Naive thymus-derived CD4-positive, alpha-beta T cell (primary cell): ENCODE measurements around the gene VAV2. TPM values are rescaled to one million over a fixed set of nuclear protein-coding genes. Genes with fewer than 3 reads are reported as not detected.

ENCODE experiments used
- ATAC-seq: fragments of 150-1000 bp; cut with Tn5 transposase; 2 replicates; pipeline ENCODE4 v1.10.0; 2021; ENCODE audit warnings: mild to moderate bottlenecking, moderate library complexity
- CTCF ChIA-PET: fragments of 350-600 bp; sonication (Branson Sonifier 250); formaldehyde crosslinking; loops from one replicate; lab custom pipeline; 2021; ENCODE audit warnings: antibody characterized with exemption; lab: Charles Lee
- POLR2A ChIA-PET: fragments of 350-600 bp; sonication (Branson Sonifier 250); formaldehyde crosslinking; loops from one replicate; lab custom pipeline; 2021; ENCODE audit warnings: antibody characterized with exemption, inconsistent platforms; lab: Charles Lee
- DNase-seq, 9 donors: peaks; one replicate each; pipeline versions ENCODE4 v3.0.0 to v3.0.0-alpha.2; 2020 to 2022; ENCODE audit warnings: mixed read lengths in 1 of 9
- H3K27ac ChIP-seq: one replicate; pipeline ENCODE4 v1.7.0; 2013; ENCODE audit warnings: mild to moderate bottlenecking, low read depth, low read length, moderate library complexity
- H3K27me3 ChIP-seq, 2 donors: one replicate each; pipeline ENCODE4 v1.7.0; 2013; ENCODE audit warnings: low read length in 2 of 2, mild to moderate bottlenecking in 2 of 2, moderate library complexity in 2 of 2; ENCODE audit not compliant: control insufficient read depth in 2 of 2, insufficient read depth in 2 of 2
- H3K36me3 ChIP-seq, 3 experiments: 1 replicate in 2 of 3; 2 replicates in 1 of 3; pipeline ENCODE4 v1.7.0; 2013; ENCODE audit warnings: low read length in 3 of 3, mild to moderate bottlenecking in 3 of 3, moderate library complexity in 1 of 3; ENCODE audit not compliant: insufficient read depth in 3 of 3, control insufficient read depth in 2 of 3
- H3K4me1 ChIP-seq, 2 donors: one replicate each; pipeline ENCODE4 v1.7.0; 2013; ENCODE audit warnings: low read length in 2 of 2, mild to moderate bottlenecking in 2 of 2, moderate library complexity in 1 of 2; ENCODE audit not compliant: control insufficient read depth in 2 of 2, insufficient read depth in 2 of 2
- H3K4me3 ChIP-seq: 2 replicates; pipeline ENCODE4 v1.7.0; 2013; ENCODE audit warnings: mild to moderate bottlenecking, low read length
- H3K9me3 ChIP-seq, 3 experiments: 1 replicate in 2 of 3; 2 replicates in 1 of 3; pipeline ENCODE4 v1.7.0; 2013; ENCODE audit warnings: low read length in 3 of 3; ENCODE audit not compliant: control insufficient read depth in 2 of 3
- H3K27ac Mint-ChIP-seq, 9 donors: one replicate each; pipeline ENCODE4 v1.8.0; 2020 to 2022; ENCODE audit warnings: mixed read lengths in 9 of 9, mild to moderate bottlenecking in 8 of 9, moderate library complexity in 5 of 9, inconsistent platforms in 2 of 9
- H3K27me3 Mint-ChIP-seq, 5 donors: one replicate each; pipeline ENCODE4 v1.8.0; 2021 to 2022; ENCODE audit warnings: mixed read lengths in 5 of 5, mild to moderate bottlenecking in 1 of 5
- H3K36me3 Mint-ChIP-seq, 5 donors: one replicate each; pipeline ENCODE4 v1.8.0; 2020 to 2022; ENCODE audit warnings: mixed read lengths in 5 of 5, mild to moderate bottlenecking in 3 of 5, inconsistent platforms in 1 of 5
- H3K4me1 Mint-ChIP-seq, 7 donors: one replicate each; pipeline ENCODE4 v1.8.0; 2020 to 2022; ENCODE audit warnings: mixed read lengths in 7 of 7, mild to moderate bottlenecking in 3 of 7, inconsistent platforms in 1 of 7
- H3K4me3 Mint-ChIP-seq, 10 donors: one replicate each; pipeline ENCODE4 v1.8.0; 2020 to 2022; ENCODE audit warnings: mild to moderate bottlenecking in 10 of 10, mixed read lengths in 10 of 10, moderate library complexity in 6 of 10, inconsistent platforms in 2 of 10
- H3K9me3 Mint-ChIP-seq, 11 donors: one replicate each; pipeline ENCODE4 v1.8.0; 2020 to 2022; ENCODE audit warnings: mixed read lengths in 11 of 11, mild to moderate bottlenecking in 4 of 11, inconsistent platforms in 1 of 11, moderate library complexity in 1 of 11
- intact Hi-C, 2 donors: fragments of 100-400 bp; cut with micrococcal nuclease; formaldehyde crosslinking; loops; one replicate each; pipeline ENCODE4 v1.15.1; 2023
- polyA plus RNA-seq, 2 donors: library from polyadenylated mRNA; unstranded; fragments of 300-500 nt; fragmentation: Illumina TruSeq; gene quantifications; one replicate each; pipeline ENCODE4 v1.2.3, GENCODE V29; 2021
- total RNA-seq, 6 experiments: library from RNA in 5 of 6; stranded (reverse) in 5 of 6; gene quantifications; 1 replicate in 5 of 6; 2 replicates in 1 of 6; pipeline ENCODE4 v1.2.3 and lab custom pipeline; 2021 to 2026

The VAV2 gene
- total and polyA plus RNA-seq, 7 experiments from 2014 or later: 0.18 to 14.4 (median 1.9) TPM

DNA sequence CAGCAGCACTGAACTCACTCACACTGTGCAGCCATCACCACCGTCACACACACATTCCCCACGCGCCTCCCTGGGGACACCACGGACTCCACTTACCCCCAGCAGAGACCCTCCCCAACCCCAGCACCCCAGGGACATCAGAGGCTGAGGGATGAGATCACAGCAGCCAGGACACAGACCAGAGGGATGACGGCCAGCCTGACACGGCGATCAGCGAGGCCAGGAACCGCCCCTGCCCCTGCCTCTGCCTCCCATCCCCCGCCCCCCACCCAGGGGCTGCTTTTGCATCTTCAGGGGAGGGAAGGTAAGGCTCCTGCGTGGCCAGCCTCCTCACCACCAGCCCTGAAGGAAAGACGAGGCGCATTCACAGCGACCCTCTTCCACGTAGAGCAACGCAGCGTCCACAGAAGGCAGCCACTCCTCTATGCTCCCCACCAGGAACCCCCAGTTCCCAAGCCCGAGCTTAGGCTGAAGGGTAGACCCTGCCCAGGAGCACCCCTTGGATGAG lies 104.5 kb downstream of the VAV2 start:
- no peak for DNase-seq
- no peak overlapping the region for H3K4me3 Mint-ChIP-seq
- Histone ChIP-seq H3K4me3 (no peak overlapping the region), H3K9me3 (no peaks in the 10 kb centered on the region), H3K36me3 (no peaks in the 10 kb centered on the region), H3K4me1 (no peaks in the 10 kb centered on the region), H3K27ac (no peak overlapping the region), H3K27me3 (no peaks in the 10 kb centered on the region)
- H3K27me3 Mint-ChIP-seq: no peaks in the 10 kb centered on the region
- no peaks in the 10 kb centered on the region for H3K36me3 Mint-ChIP-seq
- POLR2A ChIA-PET: no interaction called here
- no peak overlapping the region for H3K27ac Mint-ChIP-seq
- CTCF ChIA-PET: no interaction called here
- intact Hi-C loops: no loop called here
- H3K4me1 Mint-ChIP-seq: peaks cover 0 to 3% (median 0%) of the 10 kb centered on the region in 7 donors
- no peak for ATAC-seq
- H3K9me3 Mint-ChIP-seq: no peaks in the 10 kb centered on the region

DNA sequence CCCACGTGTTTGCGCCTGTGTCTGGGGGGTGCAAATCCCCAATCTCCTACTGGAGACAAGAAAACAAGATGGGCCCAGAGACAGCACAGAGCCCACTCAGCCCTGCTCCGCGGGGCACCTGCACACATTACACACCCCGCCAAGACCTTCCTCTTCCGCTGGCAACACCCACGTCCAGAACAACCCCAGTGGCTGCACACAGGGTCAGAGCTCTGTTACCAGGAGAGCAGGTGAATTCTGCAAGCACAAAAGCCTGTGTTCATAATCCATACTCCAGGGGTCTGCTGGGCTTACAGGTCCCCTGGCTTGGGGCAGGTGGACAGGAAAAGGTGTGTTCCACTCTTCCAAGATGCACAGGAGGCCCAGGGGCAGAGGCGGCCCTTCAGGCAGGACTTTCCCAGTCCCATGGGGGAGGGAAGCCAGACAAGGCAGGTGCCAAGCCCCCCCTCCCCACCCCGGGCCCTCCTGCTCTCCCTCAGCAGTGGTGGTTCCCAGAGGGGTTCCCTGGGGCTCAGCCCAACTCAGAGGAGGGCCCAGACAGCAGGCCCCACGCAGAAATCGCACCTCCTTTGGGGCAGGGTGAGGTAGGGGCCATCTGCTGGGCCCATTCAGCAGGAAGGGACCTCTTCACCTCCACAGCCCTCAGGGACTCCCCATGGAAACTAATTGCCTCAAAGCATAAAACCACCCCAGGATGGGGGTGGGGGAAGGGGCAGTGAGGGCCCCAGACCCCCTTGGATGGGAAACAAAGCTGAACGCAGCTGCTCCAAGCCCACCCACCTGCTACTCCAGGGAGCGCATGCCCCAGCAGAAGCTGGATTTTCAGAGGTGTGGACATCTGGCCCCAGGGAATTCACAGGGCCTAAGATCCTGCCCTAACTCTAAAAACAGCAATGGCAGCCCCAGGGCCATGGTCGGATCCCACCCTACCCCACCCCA lies 105.3 kb downstream of the VAV2 start:
- H3K36me3 Mint-ChIP-seq: no peaks in the 10 kb centered on the region
- ATAC-seq (no peak), DNase-seq (no peak)
- no peak overlapping the region for H3K4me3 Mint-ChIP-seq
- H3K27ac Mint-ChIP-seq: no peak overlapping the region
- Histone ChIP-seq H3K4me1 (no peaks in the 10 kb centered on the region), H3K36me3 (no peaks in the 10 kb centered on the region), H3K9me3 (no peaks in the 10 kb centered on the region), H3K4me3 (no peak overlapping the region), H3K27ac (no peak overlapping the region), H3K27me3 (no peaks in the 10 kb centered on the region)
- H3K9me3 Mint-ChIP-seq: no peaks in the 10 kb centered on the region
- intact Hi-C loops: no loop called here
- no peaks in the 10 kb centered on the region for H3K27me3 Mint-ChIP-seq
- peaks cover 0 to 3% (median 0%) of the 10 kb centered on the region in 7 donors for H3K4me1 Mint-ChIP-seq
- ChIA-PET POLR2A (no interaction called here), CTCF (no interaction called here)

DNA sequence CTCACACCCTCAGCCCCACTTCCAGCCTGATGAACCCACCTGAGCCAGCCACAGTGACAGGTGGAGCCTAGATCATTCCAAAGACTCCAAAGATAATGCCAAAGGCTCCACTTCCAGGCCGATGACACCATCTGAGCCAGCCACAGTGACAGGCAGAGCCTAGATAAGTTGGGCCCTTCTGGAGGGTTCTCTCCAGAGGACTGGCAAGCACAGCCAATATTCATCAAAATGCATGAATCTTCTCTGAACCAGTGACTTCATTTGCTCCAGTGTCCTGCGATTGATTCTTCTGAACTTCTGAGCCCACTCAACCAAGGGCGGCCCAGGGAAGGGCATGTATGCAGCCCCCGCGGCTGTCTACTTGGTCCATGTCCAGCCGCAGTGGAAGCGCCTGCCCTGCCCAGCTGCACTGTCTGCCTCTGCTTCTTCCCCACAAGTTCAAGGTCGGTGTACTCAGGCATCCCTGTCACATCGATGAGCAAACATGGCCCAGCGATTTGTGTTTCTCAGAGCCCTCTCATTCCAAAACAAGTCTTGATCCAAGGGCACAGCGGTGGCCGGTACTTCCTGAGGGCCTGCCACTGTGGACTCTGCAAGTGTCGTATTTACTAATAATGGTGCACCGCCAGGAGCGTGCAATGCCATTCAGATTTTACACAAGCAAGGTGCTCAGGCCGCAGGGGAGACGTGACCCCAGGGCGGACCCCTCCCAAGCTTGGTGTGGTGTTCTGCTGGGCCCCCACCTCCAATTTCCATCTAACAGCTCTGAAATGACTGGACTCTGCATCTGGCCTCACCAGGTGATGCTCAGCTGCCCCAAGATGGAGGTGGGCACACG lies 107.0 kb downstream of the VAV2 start:
- no peak for ATAC-seq
- CTCF ChIA-PET: no interaction called here
- H3K4me3 Mint-ChIP-seq: no peak overlapping the region

DNA sequence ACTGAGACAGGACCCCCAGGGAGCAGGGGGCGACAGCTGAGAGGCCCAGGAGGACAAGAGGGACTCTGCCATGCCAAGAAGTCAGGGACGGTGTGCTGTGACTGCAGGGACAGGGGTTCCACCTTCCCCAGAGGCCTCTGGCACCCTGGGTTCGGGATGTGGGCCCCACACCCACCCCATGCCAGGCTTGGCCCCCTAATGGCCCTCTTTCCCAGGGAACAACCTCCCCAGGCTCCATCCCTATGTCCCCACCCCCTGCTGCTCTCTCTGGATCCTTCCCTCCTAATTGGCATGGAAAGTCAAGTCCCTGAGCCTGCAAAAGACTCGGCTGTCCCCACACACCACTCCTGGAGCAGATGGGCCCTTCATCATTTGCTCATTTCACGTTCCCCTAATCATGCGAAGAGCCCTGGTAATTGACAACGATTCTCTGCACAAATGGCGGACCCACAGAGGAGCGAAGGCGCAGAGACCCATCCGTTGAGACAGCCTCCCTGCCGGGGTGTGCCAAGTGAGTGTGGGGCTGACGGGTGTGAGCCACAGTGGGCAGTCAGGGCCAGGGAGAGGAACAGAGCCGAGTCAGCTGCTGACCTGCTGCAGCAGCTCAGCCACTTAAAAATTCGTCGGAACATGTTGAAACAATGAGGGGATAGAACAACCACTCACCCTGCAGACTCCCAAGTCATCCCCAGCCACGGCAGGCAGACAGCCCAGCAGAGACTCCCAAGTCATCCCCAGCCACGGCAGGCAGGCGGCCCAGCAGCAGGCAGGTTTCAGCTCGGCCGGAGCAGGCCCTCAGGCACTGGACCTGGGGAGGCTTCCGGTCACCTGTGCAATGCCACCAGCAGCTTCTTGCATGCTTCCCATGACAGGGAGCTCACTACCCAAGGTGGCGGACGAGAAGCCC lies 109.0 kb downstream of the VAV2 start:
- Mint-ChIP-seq H3K4me1 (peaks cover 0 to 2% (median 0%) of the 10 kb centered on the region in 7 donors), H3K27ac (no peak overlapping the region), H3K36me3 (no peaks in the 10 kb centered on the region), H3K27me3 (no peaks in the 10 kb centered on the region), H3K9me3 (no peaks in the 10 kb centered on the region), H3K4me3 (no peak overlapping the region)
- Histone ChIP-seq H3K4me1 (no peaks in the 10 kb centered on the region), H3K27ac (no peak overlapping the region), H3K36me3 (no peaks in the 10 kb centered on the region), H3K27me3 (no peaks in the 10 kb centered on the region), H3K9me3 (no peaks in the 10 kb centered on the region), H3K4me3 (no peak overlapping the region)
- ChIA-PET CTCF (no interaction called here), POLR2A (no interaction called here)
- ATAC-seq: no peak
- no peak for DNase-seq
- intact Hi-C loops: no loop called here

More for the DNA sequence above, 107.0 kb downstream of the VAV2 start:
- Histone ChIP-seq H3K4me3 (no peak overlapping the region), H3K9me3 (no peaks in the 10 kb centered on the region), H3K27me3 (no peaks in the 10 kb centered on the region), H3K27ac (no peak overlapping the region), H3K4me1 (no peaks in the 10 kb centered on the region), H3K36me3 (no peaks in the 10 kb centered on the region)
- POLR2A ChIA-PET: no interaction called here
- no peaks in the 10 kb centered on the region for H3K27me3 Mint-ChIP-seq
- no peaks in the 10 kb centered on the region for H3K9me3 Mint-ChIP-seq
- H3K27ac Mint-ChIP-seq: no peak overlapping the region
- no peak for DNase-seq
- no peaks in the 10 kb centered on the region for H3K36me3 Mint-ChIP-seq
- peaks cover 0 to under 1% (median 0%) of the 10 kb centered on the region in 7 donors for H3K4me1 Mint-ChIP-seq
- intact Hi-C loops: no loop called here

DNA sequence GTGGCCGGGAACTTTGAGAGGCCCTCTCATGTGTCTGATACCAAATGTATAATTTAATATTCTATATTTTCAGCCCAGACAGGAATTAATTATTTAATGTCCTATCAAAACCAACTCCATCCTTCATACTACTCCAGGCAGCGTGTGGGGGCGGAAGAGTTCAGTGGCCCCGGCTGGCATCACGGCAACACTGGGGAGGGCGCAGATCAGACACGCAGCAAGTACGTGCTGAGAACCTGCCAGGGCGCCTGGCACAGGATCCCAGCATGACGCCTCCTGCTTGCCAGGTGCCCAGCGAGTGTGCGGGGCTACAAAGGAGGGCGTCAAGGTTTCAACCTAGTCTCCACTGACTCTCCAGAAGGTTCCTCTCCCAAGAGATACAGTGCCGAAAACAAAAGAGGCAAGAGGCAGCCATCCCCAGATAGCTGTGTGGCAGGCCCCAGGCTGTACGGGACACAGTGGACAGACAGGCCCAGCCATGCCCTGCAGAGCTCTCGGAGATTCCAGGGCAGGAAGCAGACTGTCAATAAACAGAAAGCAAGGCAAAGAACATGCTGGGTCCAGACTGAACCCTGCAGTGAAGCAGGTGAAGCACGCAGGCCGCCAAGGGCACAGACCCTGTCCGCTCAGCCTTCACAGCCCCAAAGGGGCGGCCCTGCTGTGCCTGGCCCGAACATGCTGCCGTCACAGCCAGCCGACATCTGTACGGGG lies 110.3 kb downstream of the VAV2 start:
- intact Hi-C loops: no loop called here
- H3K4me1 ChIP-seq: no peaks in the 10 kb centered on the region
- POLR2A ChIA-PET: no interaction called here
- CTCF ChIA-PET: no interaction called here
- H3K9me3 ChIP-seq: no peaks in the 10 kb centered on the region
- Mint-ChIP-seq H3K36me3 (no peaks in the 10 kb centered on the region), H3K27me3 (no peaks in the 10 kb centered on the region), H3K4me3 (no peak overlapping the region), H3K4me1 (peaks cover 0 to 2% (median 0%) of the 10 kb centered on the region in 7 donors), H3K27ac (no peak overlapping the region), H3K9me3 (no peaks in the 10 kb centered on the region)
- H3K27ac ChIP-seq: no peak overlapping the region
- no peaks in the 10 kb centered on the region for H3K27me3 ChIP-seq
- DNase-seq (no peak), ATAC-seq (no peak)
- no peak overlapping the region for H3K4me3 ChIP-seq
- H3K36me3 ChIP-seq: no peaks in the 10 kb centered on the region
